BJ (cell line): ENCODE measurements around the gene KIAA1958. TPM values are rescaled to one million over a fixed set of nuclear protein-coding genes. Genes with fewer than 3 reads are reported as not detected.

ENCODE experiments used
- CTCF ChIA-PET: fragments of 350-600 bp; formaldehyde crosslinking; extraction: SDS; loops from one replicate; lab custom pipeline; 2021; ENCODE audit warnings: antibody characterized with exemption, inconsistent platforms; lab: Yijun Ruan, JAX
- POLR2A ChIA-PET: fragments of 300-600 bp; sonication (Branson Sonifier 250); formaldehyde crosslinking; extraction: SDS; loops from one replicate; lab custom pipeline; 2021; ENCODE audit warnings: antibody characterized with exemption; lab: Charles Lee
- DNase-seq: peaks from one replicate; pipeline ENCODE4 v3.0.0-alpha.2; 2011; ENCODE audit warnings: low read depth
- H3K27me3 ChIP-seq: 2 replicates; pipeline ENCODE4 v1.6.0; 2011; ENCODE audit warnings: low read length; ENCODE audit not compliant: control insufficient read depth, insufficient read depth
- H3K36me3 ChIP-seq: 2 replicates; pipeline ENCODE4 v1.5.1; 2011; ENCODE audit warnings: low read length; ENCODE audit not compliant: control insufficient read depth, insufficient read depth
- H3K4me3 ChIP-seq: 2 replicates; pipeline ENCODE4 v1.5.1; 2011; ENCODE audit warnings: low read depth, mild to moderate bottlenecking, control low read depth, low read length
- polyA plus RNA-seq: library from polyadenylated mRNA; depleted of rRNA; stranded (reverse); fragments of >200 nt; gene quantifications from 2 replicates; pipeline ENCODE4 v1.2.3, GENCODE V29; 2011
- TF ChIP-seq, protein P1 (sequence below): IDR thresholded peaks from 2 replicates; pipeline ENCODE4 v1.5.1; 2011; ENCODE audit warnings: low read depth, mild to moderate bottlenecking, control low read depth, inconsistent platforms, low read length, moderate library complexity; ENCODE audit not compliant: insufficient read depth

Gene KIAA1958
- polyA plus RNA-seq, 1 experiment: 2.2 TPM

DNA sequence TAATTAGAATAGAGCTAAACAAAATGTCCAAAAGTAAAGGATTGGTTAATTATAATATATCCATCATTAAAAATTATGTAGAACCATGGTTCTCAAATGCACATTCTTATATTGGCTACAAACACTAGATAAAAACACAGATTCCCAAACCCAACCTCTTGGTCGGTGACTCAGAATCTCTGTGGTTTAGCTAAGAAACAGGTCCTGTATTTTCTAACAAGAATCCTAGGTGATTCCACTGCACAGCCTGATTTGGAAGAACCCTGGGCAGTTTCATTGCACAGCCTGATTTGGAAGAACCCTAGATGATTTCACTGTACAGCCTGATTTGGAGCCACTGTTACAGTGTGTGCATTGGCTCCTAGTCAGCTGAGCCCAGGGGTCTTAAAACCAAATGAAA, 67.9 kb downstream of the KIAA1958 start:
- TF ChIP-seq, protein P1, sequence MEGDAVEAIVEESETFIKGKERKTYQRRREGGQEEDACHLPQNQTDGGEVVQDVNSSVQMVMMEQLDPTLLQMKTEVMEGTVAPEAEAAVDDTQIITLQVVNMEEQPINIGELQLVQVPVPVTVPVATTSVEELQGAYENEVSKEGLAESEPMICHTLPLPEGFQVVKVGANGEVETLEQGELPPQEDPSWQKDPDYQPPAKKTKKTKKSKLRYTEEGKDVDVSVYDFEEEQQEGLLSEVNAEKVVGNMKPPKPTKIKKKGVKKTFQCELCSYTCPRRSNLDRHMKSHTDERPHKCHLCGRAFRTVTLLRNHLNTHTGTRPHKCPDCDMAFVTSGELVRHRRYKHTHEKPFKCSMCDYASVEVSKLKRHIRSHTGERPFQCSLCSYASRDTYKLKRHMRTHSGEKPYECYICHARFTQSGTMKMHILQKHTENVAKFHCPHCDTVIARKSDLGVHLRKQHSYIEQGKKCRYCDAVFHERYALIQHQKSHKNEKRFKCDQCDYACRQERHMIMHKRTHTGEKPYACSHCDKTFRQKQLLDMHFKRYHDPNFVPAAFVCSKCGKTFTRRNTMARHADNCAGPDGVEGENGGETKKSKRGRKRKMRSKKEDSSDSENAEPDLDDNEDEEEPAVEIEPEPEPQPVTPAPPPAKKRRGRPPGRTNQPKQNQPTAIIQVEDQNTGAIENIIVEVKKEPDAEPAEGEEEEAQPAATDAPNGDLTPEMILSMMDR: no peak
- ChIA-PET POLR2A (no interaction called here), CTCF (interaction anchor here (1.3 kb wide), 1 partner anchor 110 kb away, joined by 4 read pairs; no protein-coding TSS in a partner anchor)
- no peak overlapping the region for H3K4me3 ChIP-seq
- no peaks in the 10 kb centered on the region for H3K27me3 ChIP-seq
- H3K36me3 ChIP-seq: no peaks in the 10 kb centered on the region
- no peak for DNase-seq

DNA sequence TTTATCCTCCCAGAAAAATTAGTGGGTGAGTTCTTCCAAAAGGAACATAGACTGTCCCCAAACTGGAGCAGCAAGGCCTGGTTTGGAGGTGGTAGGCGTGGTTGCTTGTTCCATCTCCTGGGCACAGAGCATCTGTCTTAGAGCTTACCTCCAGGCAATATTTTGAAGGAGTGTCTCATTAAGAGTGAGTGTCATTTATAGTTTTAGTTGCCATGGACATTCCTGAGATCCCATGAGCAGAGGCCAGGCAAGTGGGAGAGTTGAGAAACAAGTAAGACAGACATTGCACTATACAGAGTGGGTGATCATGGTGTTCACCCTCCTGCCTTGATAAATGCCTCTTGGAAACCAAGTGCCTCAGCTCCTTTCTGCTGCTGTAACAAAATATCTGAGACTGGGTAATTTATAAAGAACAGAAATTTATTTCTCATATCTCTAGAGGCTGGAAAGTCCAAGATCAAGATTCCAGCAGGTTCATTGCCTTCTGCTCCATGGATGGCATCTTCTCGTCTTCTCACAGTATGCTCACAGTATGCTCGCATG, 68.5 kb downstream of the KIAA1958 start:
- CTCF ChIA-PET: interaction anchor here (0.7 to 1.3 kb wide), 4 partner anchors 54 to 222 kb away, joined by 3 to 4 read pairs (median 3); partner anchors contain the start of gene PTBP3
- TF ChIP-seq, protein P1: no peak
- Histone ChIP-seq H3K4me3 (no peak overlapping the region), H3K27me3 (no peaks in the 10 kb centered on the region), H3K36me3 (no peaks in the 10 kb centered on the region)
- POLR2A ChIA-PET: no interaction called here
- DNase-seq: no peak

GRCh38 chr9:112555844-112556482, 69.3 kb downstream of the KIAA1958 start:
- TF ChIP-seq, protein P1: no peak
- Histone ChIP-seq H3K27me3 (no peaks in the 10 kb centered on the region), H3K36me3 (no peaks in the 10 kb centered on the region), H3K4me3 (no peak overlapping the region)
- ChIA-PET CTCF (interaction anchor here (0.7 to 1.2 kb wide), 3 partner anchors 53 to 223 kb away, joined by 3 read pairs; partner anchors contain the start of gene PTBP3), POLR2A (no interaction called here)
- no peak for DNase-seq

GRCh38 chr9:112556497-112557442, 70.1 kb downstream of the KIAA1958 start:
- H3K27me3 ChIP-seq: no peaks in the 10 kb centered on the region
- TF ChIP-seq, protein P1: no peak
- peak; percentile 66 for DNase-seq
- ChIA-PET POLR2A (no interaction called here), CTCF (interaction anchor here (0.7 to 1.2 kb wide), 3 partner anchors 11 to 223 kb away, joined by 3 to 4 read pairs (median 3); partner anchors contain the start of gene PTBP3)
- no peak overlapping the region for H3K4me3 ChIP-seq
- no peaks in the 10 kb centered on the region for H3K36me3 ChIP-seq
